OCI-LY7 (cell line): Measurements from ENCODE around the gene SRBD1. TPM values are rescaled to one million over a fixed set of nuclear protein-coding genes. Genes with fewer than 3 reads are reported as not detected.

Experiments
- BruUV-seq: library from RNA; stranded (reverse); fragments of 400-500 nt; replicated peaks from 2 replicates; lab custom pipeline; 2021; lab: Mats Ljungman, UMichigan
- CTCF ChIA-PET: fragments of 300-600 bp; sonication (Branson Sonifier 250); formaldehyde crosslinking; loops from one replicate; lab custom pipeline; 2022; ENCODE audit warnings: antibody characterized with exemption; ENCODE audit not compliant: unreplicated experiment; lab: Charles Lee
- POLR2A ChIA-PET: fragments of 300-600 bp; sonication (Branson Sonifier 250); formaldehyde crosslinking; loops from one replicate; lab custom pipeline; 2022; ENCODE audit warnings: antibody characterized with exemption; lab: Charles Lee
- DNase-seq: peaks from one replicate; pipeline ENCODE4 v3.0.0-alpha.2; 2015; ENCODE audit warnings: low spot score
- H2AFZ ChIP-seq: fragments of 200-600 bp; sonication (generic), shearing (Covaris generic); 2 replicates; pipeline ENCODE4 v1.6.1; 2014; ENCODE audit warnings: mild to moderate bottlenecking, antibody characterized with exemption, low read length, moderate library complexity
- H3K27ac ChIP-seq: fragments of 200-600 bp; sonication (generic); 2 replicates; pipeline ENCODE4 v1.5.1; 2014; ENCODE audit warnings: mixed run types, low read depth, mild to moderate bottlenecking, moderate library complexity, low read length, inconsistent platforms; ENCODE audit not compliant: poor library complexity, severe bottlenecking
- H3K36me3 ChIP-seq: fragments of 200-600 bp; sonication (generic); 2 replicates; pipeline ENCODE4 v1.6.1; 2014; ENCODE audit warnings: mild to moderate bottlenecking, antibody characterized with exemption, low read length, moderate library complexity, mixed read lengths; ENCODE audit not compliant: insufficient read depth
- H3K4me1 ChIP-seq: fragments of 200-600 bp; sonication (generic); 2 replicates; pipeline ENCODE4 v1.5.1; 2014; ENCODE audit warnings: mild to moderate bottlenecking, low read length; ENCODE audit not compliant: insufficient read depth, poor library complexity, severe bottlenecking
- H3K4me2 ChIP-seq: fragments of 200-600 bp; sonication (generic); 2 replicates; pipeline ENCODE4 v1.6.1; 2014; ENCODE audit warnings: mild to moderate bottlenecking, low read length
- H3K4me3 ChIP-seq: fragments of 200-600 bp; sonication (generic); 2 replicates; pipeline ENCODE4 v1.5.1; 2014; ENCODE audit warnings: mild to moderate bottlenecking, low read depth, low read length; ENCODE audit not compliant: poor library complexity, severe bottlenecking
- H3K79me2 ChIP-seq: fragments of 200-600 bp; sonication (generic); 2 replicates; pipeline ENCODE4 v1.6.1; 2016; ENCODE audit warnings: low read depth, mild to moderate bottlenecking, low read length, moderate library complexity, mixed read lengths; ENCODE audit not compliant: insufficient read depth
- H3K9me2 ChIP-seq: fragments of 200-600 bp; sonication (generic); 2 replicates; pipeline ENCODE4 v1.6.1; 2016; ENCODE audit warnings: mild to moderate bottlenecking, low read length, mixed read lengths; ENCODE audit not compliant: insufficient read depth
- H3K9me3 ChIP-seq: fragments of 200-600 bp; sonication (generic); 2 replicates; pipeline ENCODE4 v1.6.1; 2014; ENCODE audit warnings: mild to moderate bottlenecking, mixed run types, low read length, mixed read lengths
- H4K20me1 ChIP-seq: fragments of 200-600 bp; sonication (generic); 2 replicates; pipeline ENCODE4 v1.6.1; 2014; ENCODE audit warnings: mild to moderate bottlenecking, antibody characterized with exemption, low read length, moderate library complexity, mixed read lengths; ENCODE audit not compliant: insufficient read depth
- CTCF ChIP-seq: fragments of 200-600 bp; sonication (generic); conservative IDR thresholded peaks from 2 replicates; pipeline ENCODE4 v1.5.1; 2014; ENCODE audit warnings: mild to moderate bottlenecking, antibody characterized with exemption, low read length, moderate library complexity, mixed read lengths
- EZH2phosphoT487 ChIP-seq: fragments of 200-600 bp; sonication (generic); IDR thresholded peaks from 2 replicates; pipeline ENCODE4 v1.6.1; 2018; ENCODE audit warnings: low read depth, borderline replicate concordance, mild to moderate bottlenecking, mixed run types, antibody characterized with exemption, low read length, moderate library complexity, mixed read lengths
- intact Hi-C: fragments of 100-400 bp; cut with micrococcal nuclease; formaldehyde crosslinking; loops from one replicate; pipeline ENCODE4 v1.10.0; 2022; ENCODE audit not compliant: unreplicated experiment
- total RNA-seq, 2 experiments: library from RNA; depleted of rRNA in 1 of 2; stranded (reverse); fragments of >200 nt in 1 of 2; shearing (Covaris generic) in 1 of 2; gene quantifications; 2 replicates each; pipeline ENCODE4 v1.2.3, GENCODE V29; 2014 to 2022

SRBD1 gene
- total RNA-seq, 2 experiments from 2014 or later, result 13.9 to 16.0 TPM

DNA sequence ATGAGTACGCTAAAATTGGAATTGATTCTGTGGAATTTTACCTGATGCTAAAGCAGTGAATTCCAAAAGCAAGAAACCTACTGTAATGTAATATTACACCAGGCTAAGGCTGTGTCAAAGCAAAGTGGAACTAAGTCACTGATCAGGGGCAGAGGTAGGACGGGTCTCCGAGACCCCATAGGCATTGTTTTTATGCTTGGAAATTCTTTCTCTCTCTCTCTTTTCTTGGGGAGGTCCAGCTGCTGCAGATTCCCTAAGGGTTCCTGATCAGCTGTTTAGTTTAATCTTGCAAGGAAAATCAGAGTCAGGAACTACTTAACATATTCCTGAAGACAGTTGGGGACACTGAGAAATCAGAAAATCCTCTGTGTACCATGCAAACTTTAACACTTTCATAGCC is 220.2 kb downstream of the SRBD1 start:
- Histone ChIP-seq H3K36me3 (peaks cover 17% of the 10 kb centered on the region; the same call in 1 of the 2 replicates), H3K4me2 (no peak overlapping the region), H3K79me2 (no peaks in the 10 kb centered on the region), H3K9me2 (no peaks in the 10 kb centered on the region), H4K20me1 (no peaks in the 10 kb centered on the region), H2AFZ (no peak overlapping the region), H3K4me3 (no peak overlapping the region), H3K9me3 (no peaks in the 10 kb centered on the region), H3K4me1 (no peaks in the 10 kb centered on the region), H3K27ac (no peak overlapping the region)
- no peak for DNase-seq
- TF ChIP-seq CTCF (no peak), EZH2phosphoT487 (no peak)
- BruUV-seq, result no TSS peak
- intact Hi-C loops, result no loop called here
- POLR2A ChIA-PET, result no interaction called here
- CTCF ChIA-PET, result no interaction called here

DNA sequence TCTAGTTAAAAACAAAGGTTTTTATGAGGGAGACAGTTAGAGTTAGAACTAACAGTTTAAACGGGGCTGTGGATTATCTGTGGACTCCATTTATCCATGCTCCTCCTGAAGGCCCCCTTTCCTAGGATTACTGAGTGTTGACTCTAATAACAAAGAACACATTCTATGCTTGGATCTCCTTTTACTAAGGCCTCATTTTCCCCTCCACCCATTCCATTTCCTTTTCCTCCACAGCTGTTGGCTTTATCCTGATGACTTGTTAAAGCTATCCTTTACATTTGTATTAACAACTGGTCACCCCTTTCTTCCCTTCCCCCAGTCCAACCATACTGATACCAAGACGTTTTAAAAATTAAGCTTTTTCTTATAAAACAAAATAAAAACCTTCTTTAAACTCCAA is 220.6 kb downstream of the SRBD1 start:
- H3K4me3 ChIP-seq, result no peak overlapping the region
- BruUV-seq, result no TSS peak
- no peaks in the 10 kb centered on the region for H3K9me3 ChIP-seq
- no peak for TF ChIP-seq CTCF
- no peak for TF ChIP-seq EZH2phosphoT487
- H3K9me2 ChIP-seq, result no peaks in the 10 kb centered on the region
- peaks cover 17% of the 10 kb centered on the region; the same call in 1 of the 2 replicates for H3K36me3 ChIP-seq
- no peak overlapping the region for H3K27ac ChIP-seq
- no peaks in the 10 kb centered on the region for H4K20me1 ChIP-seq
- no peak overlapping the region for H3K4me2 ChIP-seq
- CTCF ChIA-PET, result no interaction called here
- H3K79me2 ChIP-seq, result no peaks in the 10 kb centered on the region
- no peaks in the 10 kb centered on the region for H3K4me1 ChIP-seq
- no peak overlapping the region for H2AFZ ChIP-seq
- no peak for DNase-seq
- POLR2A ChIA-PET, result no interaction called here
- intact Hi-C loops, result no loop called here

GRCh38 chr2:45388541-45389100 is 222.4 kb downstream of the SRBD1 start:
- H3K4me1 ChIP-seq, result no peaks in the 10 kb centered on the region
- intact Hi-C loops, result no loop called here
- peaks cover 17% of the 10 kb centered on the region; the same call in 1 of the 2 replicates for H3K36me3 ChIP-seq
- no peaks in the 10 kb centered on the region for H4K20me1 ChIP-seq
- H3K9me3 ChIP-seq, result no peaks in the 10 kb centered on the region
- H3K4me2 ChIP-seq, result no peak overlapping the region
- DNase-seq, result no peak
- TF ChIP-seq EZH2phosphoT487 (no peak), CTCF (no peak)
- H3K79me2 ChIP-seq, result no peaks in the 10 kb centered on the region
- no peak overlapping the region for H3K27ac ChIP-seq
- no peak overlapping the region for H3K4me3 ChIP-seq
- POLR2A ChIA-PET, result no interaction called here
- H3K9me2 ChIP-seq, result no peaks in the 10 kb centered on the region
- no peak overlapping the region for H2AFZ ChIP-seq
- CTCF ChIA-PET, result no interaction called here
- TSS peak; percentile 66 for BruUV-seq
